Panc1 (cell line): Measurements from ENCODE around the gene WDR70.

Source experiments
- POLR2AphosphoS5 ChIP-seq: IDR thresholded peaks from 2 replicates; pipeline ENCODE4 v1.6.1; 2012; ENCODE audit warnings: mild to moderate bottlenecking, low read depth, low read length, moderate library complexity
- REST ChIP-seq, 2 experiments: IDR thresholded peaks; 2 replicates each; pipeline ENCODE4 v1.6.1; 2011 to 2012; ENCODE audit warnings: low read depth in 2 of 2, control low read depth in 1 of 2, low read length in 1 of 2, mild to moderate bottlenecking in 1 of 2, moderate library complexity in 1 of 2; ENCODE audit not compliant: insufficient read depth in 1 of 2
- SIN3A ChIP-seq: IDR thresholded peaks from 2 replicates; pipeline ENCODE4 v1.6.1; 2012; ENCODE audit warnings: low read depth, mild to moderate bottlenecking, low read length, moderate library complexity, borderline replicate concordance; ENCODE audit not compliant: insufficient read depth
- TCF7L2 ChIP-seq: IDR thresholded peaks from 2 replicates; pipeline ENCODE4 v1.6.1; 2011; ENCODE audit warnings: mild to moderate bottlenecking, low read depth, low read length, inconsistent platforms
- TF ChIP-seq, protein P1 (sequence below): fragments of 450-650 bp; IDR thresholded peaks from 2 replicates; pipeline ENCODE4 v1.5.1; 2017; ENCODE audit warnings: mild to moderate bottlenecking

DNA sequence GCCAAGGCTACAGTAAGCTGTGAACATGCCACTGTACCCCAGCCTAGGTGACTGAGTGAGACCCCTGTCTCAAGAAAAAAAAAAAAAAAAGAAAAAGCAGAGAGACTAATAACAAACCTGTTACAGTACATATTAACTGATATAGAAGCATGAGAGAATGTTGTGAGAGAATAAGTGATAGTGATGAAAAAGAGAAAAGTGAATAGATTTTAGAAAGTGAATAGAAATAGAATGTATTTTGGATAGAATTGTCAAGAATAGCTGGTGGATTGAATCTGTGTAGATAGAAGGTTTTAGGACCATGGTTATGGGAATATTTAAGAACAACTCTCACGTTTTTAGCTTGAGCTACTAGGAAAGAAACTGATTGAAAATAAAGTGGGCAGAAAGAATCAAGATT is 135.8 kb downstream of the WDR70 start:
- TF ChIP-seq, protein P1, sequence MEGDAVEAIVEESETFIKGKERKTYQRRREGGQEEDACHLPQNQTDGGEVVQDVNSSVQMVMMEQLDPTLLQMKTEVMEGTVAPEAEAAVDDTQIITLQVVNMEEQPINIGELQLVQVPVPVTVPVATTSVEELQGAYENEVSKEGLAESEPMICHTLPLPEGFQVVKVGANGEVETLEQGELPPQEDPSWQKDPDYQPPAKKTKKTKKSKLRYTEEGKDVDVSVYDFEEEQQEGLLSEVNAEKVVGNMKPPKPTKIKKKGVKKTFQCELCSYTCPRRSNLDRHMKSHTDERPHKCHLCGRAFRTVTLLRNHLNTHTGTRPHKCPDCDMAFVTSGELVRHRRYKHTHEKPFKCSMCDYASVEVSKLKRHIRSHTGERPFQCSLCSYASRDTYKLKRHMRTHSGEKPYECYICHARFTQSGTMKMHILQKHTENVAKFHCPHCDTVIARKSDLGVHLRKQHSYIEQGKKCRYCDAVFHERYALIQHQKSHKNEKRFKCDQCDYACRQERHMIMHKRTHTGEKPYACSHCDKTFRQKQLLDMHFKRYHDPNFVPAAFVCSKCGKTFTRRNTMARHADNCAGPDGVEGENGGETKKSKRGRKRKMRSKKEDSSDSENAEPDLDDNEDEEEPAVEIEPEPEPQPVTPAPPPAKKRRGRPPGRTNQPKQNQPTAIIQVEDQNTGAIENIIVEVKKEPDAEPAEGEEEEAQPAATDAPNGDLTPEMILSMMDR = no peak
- TF ChIP-seq POLR2AphosphoS5 (no peak), REST (IDR thresholded peaks at IDR 0.05; ENCODE audit: insufficient read depth in 1 of 2, low read depth in 2 of 2, low read length in 1 of 2) (no peak), SIN3A (no peak), TCF7L2 (no peak)
